ENCODE data around the gene TMEFF1.

The TMEFF1 gene

GRCh38 chr9:100605405-100605804 is 132.5 kb downstream of the TMEFF1 start:
- no peak for DNase-seq (ENCODE audit: low spot score)

DNA sequence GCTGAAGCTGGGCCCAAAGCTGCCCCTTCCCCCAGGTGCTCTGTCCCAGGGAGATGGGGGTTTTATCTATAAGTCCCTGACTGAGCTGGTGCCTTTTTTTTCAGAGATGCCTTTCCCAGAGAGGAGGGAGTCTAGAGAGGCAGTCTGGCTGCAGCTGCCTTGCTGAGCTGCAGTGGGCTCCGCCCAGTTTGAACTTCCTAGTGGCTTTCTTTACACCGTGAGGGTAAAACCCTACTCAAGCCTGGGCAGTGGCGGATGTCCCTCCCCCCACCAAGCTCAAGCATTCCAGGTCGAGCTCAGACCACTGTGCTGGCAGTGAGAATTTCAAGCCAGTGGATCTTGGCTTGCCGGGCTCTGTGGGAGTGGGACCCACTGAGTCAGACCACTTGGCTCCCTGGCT is 146.2 kb downstream of the TMEFF1 start:
- no peak for DNase-seq (ENCODE audit: low spot score)

DNA sequence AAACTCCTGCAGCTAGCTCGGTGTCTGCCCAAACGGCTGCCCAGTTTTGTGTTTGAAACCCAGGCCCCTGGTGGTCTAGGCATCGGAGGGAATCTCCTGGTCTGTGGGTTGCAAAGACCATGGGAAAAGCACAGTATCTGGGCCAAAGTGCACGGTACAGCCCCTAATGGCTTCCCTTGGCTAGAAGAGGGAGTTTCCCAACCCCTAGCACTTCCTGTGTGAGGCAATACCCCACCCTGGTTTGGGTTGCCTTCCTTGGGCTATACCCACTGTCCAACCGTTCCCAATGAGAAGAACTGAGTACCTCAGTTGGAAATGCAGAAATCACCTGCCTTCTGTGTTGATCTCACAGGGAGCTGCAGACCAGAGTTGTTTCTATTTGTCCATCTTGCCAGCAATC is 146.7 kb downstream of the TMEFF1 start:
- no peak for DNase-seq (ENCODE audit: low spot score)

- no peak for DNase-seq (ENCODE audit: low spot score)
Observed at GRCh38 chr9:100623969-100624368, 151.0 kb downstream of the TMEFF1 start.

DNA sequence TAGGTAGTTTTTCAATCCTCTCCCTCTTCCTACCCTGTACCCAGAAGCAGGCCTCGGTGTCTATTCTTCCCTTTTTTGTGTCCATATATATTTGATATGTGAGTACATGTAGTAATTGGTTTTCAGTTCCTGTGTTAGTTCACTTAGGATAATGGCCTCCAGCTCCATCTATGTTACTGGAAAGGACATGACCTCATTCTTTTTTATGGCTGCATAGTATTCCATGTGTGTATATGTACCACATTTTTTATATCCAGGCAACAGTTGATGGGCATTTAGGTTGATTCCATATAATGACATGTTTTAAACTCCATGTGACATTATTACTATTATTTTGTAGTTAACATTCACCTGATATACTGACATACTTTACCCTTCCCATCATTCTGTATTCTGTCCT is 154.0 kb downstream of the TMEFF1 start:
- DNase-seq (ENCODE audit: low spot score) = no peak

Measured in AG08395 (cell line).